Activated CD8-positive, alpha-beta memory T cell treated with anti-CD3 and anti-CD28 coated beads for 1 hour (primary cell): ENCODE data around the gene TMEM131L.

Experiments used
- DNase-seq, 2 donors: peaks; one replicate each; pipeline ENCODE4 v3.0.0-alpha.2; 2020; ENCODE audit warnings: low read depth in 1 of 2; ENCODE audit errors: extremely low read depth in 1 of 2

The TMEM131L gene

GRCh38 chr4:153518637-153519389, 52.7 kb downstream of the TMEM131L start:
- DNase-seq: no peak

GRCh38 chr4:153519687-153520086, 53.5 kb downstream of the TMEM131L start:
- DNase-seq: no peak

- no peak for DNase-seq
These were observed 54.1 kb downstream of the TMEM131L start for GRCh38 chr4:153520227-153520626.

GRCh38 chr4:153520801-153521329, 54.7 kb downstream of the TMEM131L start:
- DNase-seq: no peak

GRCh38 chr4:153521478-153521877, 55.3 kb downstream of the TMEM131L start:
- no peak for DNase-seq

- DNase-seq: peak; percentile 23 to 42
These were observed 56.0 kb downstream of the TMEM131L start for GRCh38 chr4:153521999-153522801.

GRCh38 chr4:153522802-153523094, 56.6 kb downstream of the TMEM131L start:
- no peak for DNase-seq

- no peak for DNase-seq
These were observed 57.1 kb downstream of the TMEM131L start for GRCh38 chr4:153523164-153523796.

- DNase-seq: no peak
These were observed 57.8 kb downstream of the TMEM131L start for GRCh38 chr4:153523941-153524386.

GRCh38 chr4:153524682-153525081, 58.5 kb downstream of the TMEM131L start:
- DNase-seq: no peak

- no peak for DNase-seq
These were observed 61.5 kb downstream of the TMEM131L start for GRCh38 chr4:153527690-153528089.

GRCh38 chr4:153528705-153529485, 62.7 kb downstream of the TMEM131L start:
- DNase-seq: no peak

- DNase-seq: no peak
These were observed 63.5 kb downstream of the TMEM131L start for GRCh38 chr4:153529646-153530045.

GRCh38 chr4:153530284-153530999, 64.3 kb downstream of the TMEM131L start:
- peak in 1 of 2 donors; percentile 20 for DNase-seq

GRCh38 chr4:153531000-153531358, 64.8 kb downstream of the TMEM131L start:
- DNase-seq: no peak

GRCh38 chr4:153531976-153532626, 65.9 kb downstream of the TMEM131L start:
- DNase-seq: no peak

- no peak for DNase-seq
These were observed 66.5 kb downstream of the TMEM131L start for GRCh38 chr4:153532636-153533035.

- DNase-seq: no peak
These were observed 67.2 kb downstream of the TMEM131L start for GRCh38 chr4:153533387-153533786.

GRCh38 chr4:153534792-153535629, 68.9 kb downstream of the TMEM131L start:
- DNase-seq: no peak
